Neural cell (in vitro differentiated cells): ENCODE data around the gene COL20A1. TPM values are rescaled to one million over a fixed set of nuclear protein-coding genes. Genes with fewer than 3 reads are reported as not detected.
A peak's percentile ranks its signal among the peaks of the same experiment; 100 is the strongest.

ENCODE experiments used
- H2AFZ ChIP-seq: fragments of 200-600, 300-800 bp; sonication (generic), shearing (Covaris generic); 2 replicates; pipeline ENCODE4 v1.6.0; 2014; ENCODE audit warnings: low read depth, mild to moderate bottlenecking, antibody characterized with exemption, low read length, moderate library complexity
- H3F3A ChIP-seq: fragments of 200-600 bp; shearing (Covaris generic); 2 replicates; pipeline ENCODE4 v1.6.1; 2016; ENCODE audit warnings: mild to moderate bottlenecking, moderate library complexity, mixed read lengths, antibody characterized with exemption, low read length; ENCODE audit not compliant: insufficient read depth, poor library complexity, severe bottlenecking
- H3K27ac ChIP-seq: fragments of 200-600, 300-800 bp; sonication (generic), shearing (Covaris generic); 2 replicates; pipeline ENCODE4 v1.5.1; 2014; ENCODE audit warnings: mild to moderate bottlenecking, low read length, moderate library complexity
- H3K27me3 ChIP-seq: fragments of 300-800, 200-600 bp; sonication (generic), shearing (Covaris generic); 2 replicates; pipeline ENCODE4 v1.6.0; 2014; ENCODE audit warnings: mild to moderate bottlenecking, low read depth, low read length, moderate library complexity; ENCODE audit not compliant: insufficient read depth
- H3K36me3 ChIP-seq: fragments of 300-800, 200-600 bp; sonication (generic), shearing (Covaris generic); 2 replicates; pipeline ENCODE4 v1.5.1; 2014; ENCODE audit warnings: mild to moderate bottlenecking, antibody characterized with exemption, low read length, moderate library complexity; ENCODE audit not compliant: insufficient read depth
- H3K4me2 ChIP-seq: fragments of 300-800, 200-600 bp; sonication (generic), shearing (Covaris generic); 2 replicates; pipeline ENCODE4 v1.6.0; 2014; ENCODE audit warnings: mild to moderate bottlenecking, low read length
- H3K4me3 ChIP-seq: fragments of 300-800, 200-600 bp; sonication (generic), shearing (Covaris generic); 2 replicates; pipeline ENCODE4 v1.5.1; 2014; ENCODE audit warnings: mild to moderate bottlenecking, low read length, moderate library complexity
- H3K79me2 ChIP-seq: fragments of 200-600 bp; shearing (Covaris generic); replicated peaks from 2 replicates; pipeline ENCODE4 v1.6.0; 2014; ENCODE audit warnings: mild to moderate bottlenecking, low read length, moderate library complexity; ENCODE audit not compliant: insufficient read depth
- H3K9ac ChIP-seq: fragments of 300-800, 200-600 bp; sonication (generic), shearing (Covaris generic); 2 replicates; pipeline ENCODE4 v1.6.1; 2016; ENCODE audit warnings: mild to moderate bottlenecking, low read length, mixed read lengths
- H3K9me2 ChIP-seq: fragments of 200-600 bp; shearing (Covaris generic); 2 replicates; pipeline ENCODE4 v1.6.1; 2016; ENCODE audit warnings: mild to moderate bottlenecking, low read length, mixed read lengths; ENCODE audit not compliant: insufficient read depth
- H3K9me3 ChIP-seq: fragments of 200-600, 300-800 bp; sonication (generic), shearing (Covaris generic); 2 replicates; pipeline ENCODE4 v1.6.1; 2016; ENCODE audit warnings: mild to moderate bottlenecking, mixed run types, low read length, moderate library complexity, mixed read lengths
- H4K20me1 ChIP-seq: fragments of 200-600 bp; shearing (Covaris generic); 2 replicates; pipeline ENCODE4 v1.6.1; 2016; ENCODE audit warnings: mild to moderate bottlenecking, mixed run types; ENCODE audit not compliant: insufficient read depth
- EP300 ChIP-seq: fragments of 450-650 bp; conservative IDR thresholded peaks from 2 replicates; pipeline ENCODE4 v1.6.1; 2014; ENCODE audit warnings: antibody characterized with exemption, mild to moderate bottlenecking, moderate library complexity; ENCODE audit not compliant: poor library complexity, severe bottlenecking
- EZH2 ChIP-seq: fragments of 200-600, 300-800 bp; shearing (Covaris generic), sonication (generic); IDR thresholded peaks from 2 replicates; pipeline ENCODE4 v1.6.1; 2014; ENCODE audit warnings: antibody characterized with exemption, low read length, borderline replicate concordance, mild to moderate bottlenecking; ENCODE audit not compliant: insufficient read depth, poor library complexity, severe bottlenecking
- MXI1 ChIP-seq: fragments of 450-650 bp; conservative IDR thresholded peaks from 2 replicates; pipeline ENCODE4 v1.6.1; 2014; ENCODE audit warnings: antibody characterized with exemption, mild to moderate bottlenecking; ENCODE audit not compliant: poor library complexity, severe bottlenecking
- POLR2AphosphoS5 ChIP-seq: IDR thresholded peaks from 2 replicates; pipeline ENCODE4 v1.6.1; 2012
- RAD21 ChIP-seq: fragments of 450-650 bp; conservative IDR thresholded peaks from 2 replicates; pipeline ENCODE4 v1.6.1; 2014; ENCODE audit warnings: antibody characterized with exemption, mild to moderate bottlenecking, moderate library complexity
- SMC3 ChIP-seq: fragments of 450-650 bp; conservative IDR thresholded peaks from 2 replicates; pipeline ENCODE4 v1.6.1; 2014; ENCODE audit warnings: antibody characterized with exemption, mild to moderate bottlenecking, moderate library complexity; ENCODE audit not compliant: poor library complexity
- TAF1 ChIP-seq: IDR thresholded peaks from 2 replicates; pipeline ENCODE4 v1.6.1; 2012; ENCODE audit warnings: low read depth
- polyA plus RNA-seq: library from polyadenylated mRNA; depleted of rRNA; stranded (reverse); fragments of >200 nt; gene quantifications from 2 replicates; pipeline ENCODE4 v1.2.3, GENCODE V29; 2014
- TF ChIP-seq, protein P1 (sequence below): fragments of 450-650 bp; IDR thresholded peaks from 2 replicates; pipeline ENCODE4 v1.5.1; 2014; ENCODE audit warnings: antibody characterized with exemption, mild to moderate bottlenecking, moderate library complexity; ENCODE audit not compliant: poor library complexity, severe bottlenecking
- TF ChIP-seq, protein P2 (sequence below): IDR thresholded peaks from 2 replicates; pipeline ENCODE4 v1.6.1; 2012; ENCODE audit warnings: borderline replicate concordance

COL20A1 gene
- polyA plus RNA-seq, 1 donor from 2014 or later, result 1.1 TPM

GRCh38 chr20:63377256-63377941, 84.4 kb downstream of the COL20A1 start (continued):
- TF ChIP-seq, protein P1, sequence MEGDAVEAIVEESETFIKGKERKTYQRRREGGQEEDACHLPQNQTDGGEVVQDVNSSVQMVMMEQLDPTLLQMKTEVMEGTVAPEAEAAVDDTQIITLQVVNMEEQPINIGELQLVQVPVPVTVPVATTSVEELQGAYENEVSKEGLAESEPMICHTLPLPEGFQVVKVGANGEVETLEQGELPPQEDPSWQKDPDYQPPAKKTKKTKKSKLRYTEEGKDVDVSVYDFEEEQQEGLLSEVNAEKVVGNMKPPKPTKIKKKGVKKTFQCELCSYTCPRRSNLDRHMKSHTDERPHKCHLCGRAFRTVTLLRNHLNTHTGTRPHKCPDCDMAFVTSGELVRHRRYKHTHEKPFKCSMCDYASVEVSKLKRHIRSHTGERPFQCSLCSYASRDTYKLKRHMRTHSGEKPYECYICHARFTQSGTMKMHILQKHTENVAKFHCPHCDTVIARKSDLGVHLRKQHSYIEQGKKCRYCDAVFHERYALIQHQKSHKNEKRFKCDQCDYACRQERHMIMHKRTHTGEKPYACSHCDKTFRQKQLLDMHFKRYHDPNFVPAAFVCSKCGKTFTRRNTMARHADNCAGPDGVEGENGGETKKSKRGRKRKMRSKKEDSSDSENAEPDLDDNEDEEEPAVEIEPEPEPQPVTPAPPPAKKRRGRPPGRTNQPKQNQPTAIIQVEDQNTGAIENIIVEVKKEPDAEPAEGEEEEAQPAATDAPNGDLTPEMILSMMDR, result peak; percentile 63
- TF ChIP-seq SMC3, result peak; percentile 57

DNA sequence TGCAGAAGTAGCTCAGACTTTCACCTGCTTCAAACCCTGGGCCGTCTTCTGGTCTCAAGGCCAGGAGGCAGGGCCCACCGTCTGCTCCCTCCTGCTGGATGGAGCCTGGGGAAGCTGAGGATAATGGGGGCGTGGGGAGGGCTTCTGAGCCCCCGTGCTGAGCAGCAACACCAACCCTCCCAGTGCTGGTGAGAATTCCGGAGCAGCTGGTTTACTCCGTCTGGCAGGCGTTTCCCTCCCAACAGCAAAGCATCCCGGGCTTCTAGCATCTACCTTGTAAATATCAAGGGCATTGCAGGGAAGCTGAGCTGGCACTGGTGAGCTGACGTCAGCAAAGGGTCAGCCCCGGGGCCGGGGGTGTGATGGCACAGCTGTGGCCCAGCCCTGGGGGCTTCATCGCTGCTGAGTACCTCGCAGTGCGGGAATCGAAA, 85.0 kb downstream of the COL20A1 start:
- Histone ChIP-seq H4K20me1 (no peaks in the 10 kb centered on the region), H3K4me2 (no peak overlapping the region), H3K4me3 (peak overlapping the region; percentile 48), H3K27me3 (no peaks in the 10 kb centered on the region), H3K9me2 (no peaks in the 10 kb centered on the region), H3F3A (no peaks in the 10 kb centered on the region), H3K9me3 (no peaks in the 10 kb centered on the region), H3K36me3 (no peaks in the 10 kb centered on the region), H2AFZ (no peak overlapping the region), H3K9ac (peak overlapping the region; percentile 66), H3K79me2 (no peaks in the 10 kb centered on the region), H3K27ac (peak overlapping the region; percentile 82)
- no peak for TF ChIP-seq POLR2AphosphoS5
- TF ChIP-seq, protein P1, result peak; percentile 2
- no peak for TF ChIP-seq SMC3
- TF ChIP-seq EP300, result no peak

GRCh38 chr20:63378626-63379025, 85.6 kb downstream of the COL20A1 start:
- peak overlapping the region; percentile 48 for H3K4me3 ChIP-seq
- no peak overlapping the region for H3K4me2 ChIP-seq
- H3K9me3 ChIP-seq, result no peaks in the 10 kb centered on the region
- no peak overlapping the region for H2AFZ ChIP-seq
- H3K27ac ChIP-seq, result peak overlapping the region; percentile 82
- H4K20me1 ChIP-seq, result no peaks in the 10 kb centered on the region
- TF ChIP-seq SMC3, result no peak
- no peaks in the 10 kb centered on the region for H3K27me3 ChIP-seq
- H3K79me2 ChIP-seq, result no peaks in the 10 kb centered on the region
- no peaks in the 10 kb centered on the region for H3K9me2 ChIP-seq
- H3K9ac ChIP-seq, result peak overlapping the region; percentile 66
- H3F3A ChIP-seq, result no peaks in the 10 kb centered on the region
- H3K36me3 ChIP-seq, result no peaks in the 10 kb centered on the region

DNA sequence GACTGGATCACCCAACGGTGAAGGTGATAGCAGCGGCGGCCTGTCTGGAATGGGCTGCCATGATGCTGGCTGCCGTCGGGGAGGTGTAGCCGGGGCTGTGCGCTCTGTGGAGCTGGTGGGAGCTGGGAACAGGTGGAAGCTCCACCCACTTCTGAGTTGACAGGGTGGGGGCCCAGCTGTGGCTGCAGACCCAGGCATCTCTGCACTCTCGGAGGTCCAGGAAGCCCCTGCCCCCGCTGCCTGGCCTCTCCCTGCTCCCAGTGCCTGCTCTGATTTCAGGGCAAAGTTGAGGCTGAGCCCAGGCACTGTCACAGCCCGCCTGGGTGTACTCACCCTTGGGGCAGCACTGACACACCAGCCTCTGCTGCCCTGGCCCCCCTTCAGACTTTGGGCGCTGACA, 86.3 kb downstream of the COL20A1 start:
- Histone ChIP-seq H4K20me1 (no peaks in the 10 kb centered on the region), H3K79me2 (no peaks in the 10 kb centered on the region), H3K27me3 (no peaks in the 10 kb centered on the region), H3K4me3 (no peak overlapping the region), H3K9ac (no peak overlapping the region), H3K9me3 (no peaks in the 10 kb centered on the region), H3K36me3 (no peaks in the 10 kb centered on the region), H3F3A (no peaks in the 10 kb centered on the region), H3K4me2 (no peak overlapping the region), H3K9me2 (no peaks in the 10 kb centered on the region), H2AFZ (no peak overlapping the region), H3K27ac (peak overlapping the region; percentile 82)
- TF ChIP-seq, protein P1, result no peak
- TF ChIP-seq POLR2AphosphoS5 (no peak), EP300 (no peak), RAD21 (no peak), EZH2 (no peak), SMC3 (no peak), TAF1 (no peak), MXI1 (no peak)
- TF ChIP-seq, protein P2, sequence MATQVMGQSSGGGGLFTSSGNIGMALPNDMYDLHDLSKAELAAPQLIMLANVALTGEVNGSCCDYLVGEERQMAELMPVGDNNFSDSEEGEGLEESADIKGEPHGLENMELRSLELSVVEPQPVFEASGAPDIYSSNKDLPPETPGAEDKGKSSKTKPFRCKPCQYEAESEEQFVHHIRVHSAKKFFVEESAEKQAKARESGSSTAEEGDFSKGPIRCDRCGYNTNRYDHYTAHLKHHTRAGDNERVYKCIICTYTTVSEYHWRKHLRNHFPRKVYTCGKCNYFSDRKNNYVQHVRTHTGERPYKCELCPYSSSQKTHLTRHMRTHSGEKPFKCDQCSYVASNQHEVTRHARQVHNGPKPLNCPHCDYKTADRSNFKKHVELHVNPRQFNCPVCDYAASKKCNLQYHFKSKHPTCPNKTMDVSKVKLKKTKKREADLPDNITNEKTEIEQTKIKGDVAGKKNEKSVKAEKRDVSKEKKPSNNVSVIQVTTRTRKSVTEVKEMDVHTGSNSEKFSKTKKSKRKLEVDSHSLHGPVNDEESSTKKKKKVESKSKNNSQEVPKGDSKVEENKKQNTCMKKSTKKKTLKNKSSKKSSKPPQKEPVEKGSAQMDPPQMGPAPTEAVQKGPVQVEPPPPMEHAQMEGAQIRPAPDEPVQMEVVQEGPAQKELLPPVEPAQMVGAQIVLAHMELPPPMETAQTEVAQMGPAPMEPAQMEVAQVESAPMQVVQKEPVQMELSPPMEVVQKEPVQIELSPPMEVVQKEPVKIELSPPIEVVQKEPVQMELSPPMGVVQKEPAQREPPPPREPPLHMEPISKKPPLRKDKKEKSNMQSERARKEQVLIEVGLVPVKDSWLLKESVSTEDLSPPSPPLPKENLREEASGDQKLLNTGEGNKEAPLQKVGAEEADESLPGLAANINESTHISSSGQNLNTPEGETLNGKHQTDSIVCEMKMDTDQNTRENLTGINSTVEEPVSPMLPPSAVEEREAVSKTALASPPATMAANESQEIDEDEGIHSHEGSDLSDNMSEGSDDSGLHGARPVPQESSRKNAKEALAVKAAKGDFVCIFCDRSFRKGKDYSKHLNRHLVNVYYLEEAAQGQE, result no peak
